Mesenchymal stem cell (in vitro differentiated cells and primary cell): ENCODE data around the gene LRRC10B.

Source experiments
- DNase-seq: peaks from one replicate; pipeline ENCODE4 v3.0.0-alpha.2; 2013
- H2AFZ ChIP-seq: one replicate; pipeline ENCODE4 v1.6.1; 2013; ENCODE audit warnings: low read depth, mild to moderate bottlenecking, control low read depth, inconsistent platforms, low read length, moderate library complexity
- H2AK5ac ChIP-seq: 2 replicates; pipeline ENCODE4 v1.6.1; 2013; ENCODE audit warnings: low read length, moderate library complexity, mild to moderate bottlenecking, inconsistent platforms; ENCODE audit not compliant: severe bottlenecking
- H2BK120ac ChIP-seq: one replicate; pipeline ENCODE4 v1.6.1; 2013; ENCODE audit warnings: low read depth, mild to moderate bottlenecking, inconsistent platforms, low read length, moderate library complexity
- H2BK12ac ChIP-seq, 2 experiments: one replicate each; pipeline ENCODE4 v1.6.1; 2013; ENCODE audit warnings: inconsistent platforms in 2 of 2, low read length in 2 of 2, mild to moderate bottlenecking in 2 of 2, moderate library complexity in 2 of 2, control low read depth in 1 of 2
- H2BK15ac ChIP-seq: one replicate; pipeline ENCODE4 v1.6.1; 2013; ENCODE audit warnings: mild to moderate bottlenecking, low read depth, inconsistent platforms; ENCODE audit not compliant: poor library complexity, severe bottlenecking
- H2BK5ac ChIP-seq: 2 replicates; pipeline ENCODE4 v1.6.1; 2013; ENCODE audit warnings: low read depth, mild to moderate bottlenecking, low read length, control low read depth, inconsistent platforms; ENCODE audit not compliant: poor library complexity, severe bottlenecking
- H3K14ac ChIP-seq, 2 experiments: one replicate each; pipeline ENCODE4 v1.6.1; 2013; ENCODE audit warnings: inconsistent platforms in 2 of 2, low read length in 2 of 2, control low read depth in 1 of 2, mild to moderate bottlenecking in 1 of 2, moderate library complexity in 1 of 2
- H3K18ac ChIP-seq, 2 experiments: one replicate each; pipeline ENCODE4 v1.6.1; 2013; ENCODE audit warnings: inconsistent platforms in 2 of 2, low read length in 2 of 2, control low read depth in 1 of 2, low read depth in 1 of 2, mild to moderate bottlenecking in 1 of 2
- H3K23ac ChIP-seq, 2 experiments: one replicate each; pipeline ENCODE4 v1.6.1; 2013; ENCODE audit warnings: inconsistent platforms in 2 of 2, low read length in 2 of 2, mild to moderate bottlenecking in 2 of 2, moderate library complexity in 2 of 2, control low read depth in 1 of 2
- H3K27ac ChIP-seq: 2 replicates; pipeline ENCODE4 v1.5.1; 2013; ENCODE audit warnings: mild to moderate bottlenecking, moderate library complexity, low read length, control low read depth, inconsistent platforms; ENCODE audit not compliant: poor library complexity, severe bottlenecking
- H3K27me3 ChIP-seq, 2 experiments: 2 replicates each; pipeline versions ENCODE4 v1.6.1 to v1.7.0; 2013; ENCODE audit warnings: low read length in 2 of 2, mild to moderate bottlenecking in 2 of 2, moderate library complexity in 2 of 2, control low read depth in 1 of 2, inconsistent platforms in 1 of 2; ENCODE audit not compliant: control insufficient read depth in 1 of 2, insufficient read depth in 1 of 2
- H3K36me3 ChIP-seq, 2 experiments: 2 replicates each; pipeline versions ENCODE4 v1.6.1 to v1.7.0; 2013; ENCODE audit warnings: low read length in 2 of 2, control low read depth in 1 of 2, inconsistent platforms in 1 of 2, low read depth in 1 of 2, mild to moderate bottlenecking in 1 of 2; ENCODE audit not compliant: insufficient read depth in 2 of 2, control insufficient read depth in 1 of 2
- H3K4ac ChIP-seq, 2 experiments: one replicate each; pipeline ENCODE4 v1.6.1; 2013; ENCODE audit warnings: inconsistent platforms in 2 of 2, low read length in 2 of 2, mild to moderate bottlenecking in 2 of 2, moderate library complexity in 2 of 2, control low read depth in 1 of 2, low read depth in 1 of 2
- H3K4me1 ChIP-seq: 2 replicates; pipeline ENCODE4 v1.6.1; 2013; ENCODE audit warnings: low read depth, low read length, control low read depth; ENCODE audit not compliant: control insufficient read depth, insufficient read depth
- H3K4me2 ChIP-seq: 2 replicates; pipeline ENCODE4 v1.6.1; 2013; ENCODE audit warnings: low read length, mild to moderate bottlenecking, inconsistent platforms; ENCODE audit not compliant: poor library complexity, severe bottlenecking
- H3K4me3 ChIP-seq, 2 experiments: 2 replicates each; pipeline versions ENCODE4 v1.5.1 to v1.7.0; 2013; ENCODE audit warnings: low read length in 2 of 2, mild to moderate bottlenecking in 2 of 2, control low read depth in 1 of 2, low read depth in 1 of 2; ENCODE audit not compliant: insufficient read depth in 1 of 2
- H3K79me1 ChIP-seq: replicated peaks from 2 replicates; pipeline ENCODE4 v1.6.1; 2013; ENCODE audit warnings: mild to moderate bottlenecking, control low read depth, low read length, inconsistent platforms; ENCODE audit not compliant: poor library complexity, severe bottlenecking
- H3K9ac ChIP-seq: 2 replicates; pipeline ENCODE4 v1.7.0; 2013; ENCODE audit warnings: mild to moderate bottlenecking, low read length, moderate library complexity
- H3K9me3 ChIP-seq: 2 replicates; pipeline ENCODE4 v1.7.0; 2013; ENCODE audit warnings: mild to moderate bottlenecking, low read length; ENCODE audit not compliant: control insufficient read depth
- H4K8ac ChIP-seq: one replicate; pipeline ENCODE4 v1.6.1; 2013; ENCODE audit warnings: inconsistent platforms, mild to moderate bottlenecking, low read length, moderate library complexity
- H4K91ac ChIP-seq: one replicate; pipeline ENCODE4 v1.6.1; 2013; ENCODE audit warnings: mild to moderate bottlenecking, low read length, inconsistent platforms
- WGBS: methylation state at CpG from one replicate; pipeline ENCODE4 v1.1.7; 2013; ENCODE audit warnings: mixed read lengths; 5-methylcytosine and 5-hydroxymethylcytosine counted together

LRRC10B gene

DNA sequence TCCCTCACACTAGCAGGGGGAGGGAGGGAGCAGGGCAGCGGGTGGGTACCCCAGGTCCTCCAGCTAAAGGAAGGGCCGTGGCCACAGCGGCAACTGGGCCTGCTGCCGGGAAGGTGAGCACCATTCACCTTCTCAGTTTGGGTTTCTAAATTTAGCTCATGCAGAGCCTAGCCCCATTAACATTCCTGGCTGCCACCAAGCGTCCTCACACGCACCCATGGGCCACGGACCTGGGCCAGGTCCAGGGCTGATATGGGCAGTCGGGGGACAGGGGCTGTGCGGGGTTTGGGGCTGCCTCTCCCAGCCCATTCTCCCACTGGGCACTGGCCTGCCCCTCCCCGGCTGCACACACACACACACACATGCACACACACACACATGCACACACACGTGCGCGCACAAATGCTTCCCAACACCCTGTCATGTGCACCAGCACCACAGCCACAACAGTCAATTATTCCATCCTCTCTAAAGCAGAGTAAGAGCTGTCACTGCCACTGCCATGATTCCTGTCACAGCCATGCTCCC is 43.6 kb downstream of the LRRC10B start:
- no peak overlapping the region for H2BK120ac ChIP-seq
- no peak overlapping the region for H3K4me2 ChIP-seq
- H3K4me3 ChIP-seq = no peak overlapping the region
- H4K8ac ChIP-seq = no peak overlapping the region
- no peak overlapping the region for H3K4ac ChIP-seq
- no peak overlapping the region for H2BK15ac ChIP-seq
- no peak overlapping the region for H2BK5ac ChIP-seq
- no peaks in the 10 kb centered on the region for H3K9me3 ChIP-seq
- no peak for DNase-seq
- no peak overlapping the region for H3K9ac ChIP-seq
- 80% methylated on average over 12 of the region's 13 CpGs for WGBS
- no peak overlapping the region for H3K27ac ChIP-seq
- no peaks in the 10 kb centered on the region for H3K79me1 ChIP-seq
- no peak overlapping the region for H3K23ac ChIP-seq
- no peak overlapping the region for H3K18ac ChIP-seq
- H2AK5ac ChIP-seq = no peak overlapping the region
- no peaks in the 10 kb centered on the region for H3K36me3 ChIP-seq
- no peak overlapping the region for H4K91ac ChIP-seq
- no peak overlapping the region for H2AFZ ChIP-seq
- H3K27me3 ChIP-seq = peaks cover 64 to 92% of the 10 kb centered on the region in 2 experiments
- no peak overlapping the region for H3K14ac ChIP-seq
- H2BK12ac ChIP-seq = no peak overlapping the region
- H3K4me1 ChIP-seq = peaks cover 5% of the 10 kb centered on the region

DNA sequence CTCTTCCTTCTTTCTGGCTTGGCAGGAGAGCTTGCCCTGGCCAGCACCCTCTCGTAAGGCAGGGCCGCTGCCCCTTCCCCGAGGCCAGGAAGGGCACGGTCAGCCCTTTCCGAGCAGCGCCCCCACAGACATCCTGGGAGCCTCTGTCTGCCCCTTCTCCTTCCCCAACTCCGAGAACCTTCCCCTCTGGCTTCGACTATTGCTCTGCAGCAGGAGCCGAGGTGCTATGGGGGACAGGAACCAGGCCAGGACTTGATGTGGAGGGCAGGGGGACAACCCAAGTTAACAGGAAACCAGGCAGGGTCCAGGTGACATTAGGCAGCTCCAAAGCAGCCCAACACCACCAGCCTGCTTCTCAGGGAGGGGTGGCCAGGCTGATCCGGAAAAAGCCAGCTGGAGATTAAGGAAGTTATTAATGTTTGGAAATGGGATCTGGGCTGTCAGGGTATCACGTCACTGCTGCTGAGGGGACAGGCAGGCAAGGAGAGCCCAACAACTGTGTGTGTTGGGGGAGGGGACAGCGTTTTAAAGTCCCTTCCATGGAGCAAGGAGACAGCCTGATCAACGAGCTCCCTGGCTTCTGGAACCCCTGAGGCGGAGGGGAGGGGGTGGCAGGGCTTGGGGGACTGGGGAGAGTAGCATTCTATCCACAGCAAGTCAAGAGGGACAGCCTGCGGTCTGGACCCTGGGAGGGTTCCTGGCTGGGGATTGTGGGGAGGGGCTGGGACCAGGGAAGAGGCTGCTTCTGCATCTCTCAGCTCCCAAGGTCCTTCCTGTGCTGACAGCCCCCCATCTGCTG is 45.0 kb downstream of the LRRC10B start:
- H3K18ac ChIP-seq = no peak overlapping the region
- no peak for DNase-seq
- peaks cover 5% of the 10 kb centered on the region for H3K4me1 ChIP-seq
- H3K36me3 ChIP-seq = no peaks in the 10 kb centered on the region
- no peaks in the 10 kb centered on the region for H3K79me1 ChIP-seq
- H3K27me3 ChIP-seq = peaks cover 62 to 94% of the 10 kb centered on the region in 2 experiments
- no peak overlapping the region for H3K27ac ChIP-seq
- no peak overlapping the region for H3K9ac ChIP-seq
- H2AFZ ChIP-seq = no peak overlapping the region
- whole genome bisulfite sequencing = 69% methylated on average over 13 of the region's 15 CpGs
- no peak overlapping the region for H2BK15ac ChIP-seq
- no peak overlapping the region for H4K8ac ChIP-seq
- H3K4me2 ChIP-seq = no peak overlapping the region
- H3K14ac ChIP-seq = no peak overlapping the region
- no peak overlapping the region for H2BK120ac ChIP-seq
- H2BK5ac ChIP-seq = no peak overlapping the region
- H3K9me3 ChIP-seq = no peaks in the 10 kb centered on the region
- no peak overlapping the region for H3K4me3 ChIP-seq
- H2AK5ac ChIP-seq = no peak overlapping the region
- H3K23ac ChIP-seq = no peak overlapping the region
- H2BK12ac ChIP-seq = no peak overlapping the region
- H4K91ac ChIP-seq = no peak overlapping the region
- no peak overlapping the region for H3K4ac ChIP-seq

- Histone ChIP-seq H3K18ac (no peak overlapping the region), H3K36me3 (no peaks in the 10 kb centered on the region), H2BK120ac (no peak overlapping the region), H2AFZ (no peak overlapping the region), H2BK5ac (no peak overlapping the region), H3K27me3 (peaks cover 65 to 94% of the 10 kb centered on the region in 2 experiments), H3K23ac (peak overlapping the region in 1 of 2 experiments; percentile 69), H3K14ac (no peak overlapping the region), H4K8ac (no peak overlapping the region), H3K27ac (no peak overlapping the region), H3K4me1 (peaks cover 5% of the 10 kb centered on the region), H4K91ac (peak overlapping the region; percentile 48), H3K4me2 (no peak overlapping the region), H2AK5ac (no peak overlapping the region), H3K4me3 (no peak overlapping the region), H3K4ac (no peak overlapping the region), H2BK15ac (no peak overlapping the region), H3K9ac (no peak overlapping the region), H2BK12ac (no peak overlapping the region), H3K79me1 (no peaks in the 10 kb centered on the region), H3K9me3 (no peaks in the 10 kb centered on the region)
- WGBS = 68% methylated on average over 13 of the region's 13 CpGs
- DNase-seq = no peak
These were observed 45.8 kb downstream of the LRRC10B start for GRCh38 chr11:61554172-61554988.
